K562 (cell line): ENCODE measurements around the gene CORIN. TPM values are rescaled to one million over a fixed set of nuclear protein-coding genes. Genes with fewer than 3 reads are reported as not detected.
A peak's percentile ranks its signal among the peaks of the same experiment; 100 is the strongest.

Experiments used
- CBX5 ChIP-seq: IDR thresholded peaks from 2 replicates; pipeline ENCODE4 v1.6.1; 2014; ENCODE audit warnings: low read depth, borderline replicate concordance
- CGGBP1 ChIP-seq: fragments of 250-450 bp; sonication (Bioruptor Pico); IDR thresholded peaks from 2 replicates; pipeline ENCODE4 v1.9.0; 2021; ENCODE audit warnings: mild to moderate bottlenecking
- IRF1 ChIP-seq: sonication (generic); formaldehyde crosslinking; IDR thresholded peaks from 2 replicates; pipeline ENCODE4 v1.8.0; 2022; ENCODE audit warnings: missing genetic modification reagents, mild to moderate bottlenecking, borderline replicate concordance
- KAT8 ChIP-seq: fragments of 450-650 bp; IDR thresholded peaks from 2 replicates; pipeline ENCODE4 v1.6.1; 2016; ENCODE audit warnings: low read depth, mild to moderate bottlenecking
- MEF2D ChIP-seq: conservative IDR thresholded peaks from 2 replicates; pipeline ENCODE4 v1.6.1; 2016; ENCODE audit warnings: low read depth, missing genetic modification characterization, missing compliant biosample characterization
- MITF ChIP-seq: IDR thresholded peaks from 2 replicates; pipeline ENCODE4 v1.6.1; 2014; ENCODE audit warnings: antibody characterized with exemption
- NEUROD1 ChIP-seq: fragments of 150-350 bp; IDR thresholded peaks from 2 replicates; pipeline ENCODE4 v1.6.1; 2014; ENCODE audit warnings: borderline replicate concordance, low read length, low read depth; ENCODE audit not compliant: partially characterized antibody
- NR2C1 ChIP-seq, 2 experiments: fragments of 450-650 bp; IDR thresholded peaks; 2 replicates each; pipeline ENCODE4 v1.6.1; 2017; ENCODE audit warnings: mild to moderate bottlenecking in 2 of 2, antibody characterized with exemption in 1 of 2, inconsistent platforms in 1 of 2, missing compliant biosample characterization in 1 of 2, missing genetic modification characterization in 1 of 2
- POLR2A ChIP-seq: fragments of 450-650 bp; conservative IDR thresholded peaks from 2 replicates; pipeline ENCODE4 v1.6.1; 2016
- RAD21 ChIP-seq, 2 experiments: fragments of 250-450 bp in 1 of 2; fragments of 450-650 bp in 1 of 2; sonication (Bioruptor Pico) in 1 of 2; formaldehyde crosslinking in 1 of 2; IDR thresholded peaks in 1 of 2; conservative IDR thresholded peaks in 1 of 2; 2 replicates each; pipeline versions ENCODE4 v1.4.0 to v1.8.0; 2020 to 2022; ENCODE audit warnings: mild to moderate bottlenecking in 2 of 2, moderate library complexity in 1 of 2
- RB1 ChIP-seq: fragments of 450-650 bp; IDR thresholded peaks from 2 replicates; pipeline ENCODE4 v1.6.1; 2017; ENCODE audit warnings: low read depth, mild to moderate bottlenecking
- REST ChIP-seq, 2 experiments: fragments of 450-650 bp; formaldehyde crosslinking in 1 of 2; IDR thresholded peaks; 2 replicates each; pipeline versions ENCODE4 v1.4.0 to v1.6.1; 2014 to 2020; ENCODE audit warnings: mild to moderate bottlenecking in 2 of 2, borderline replicate concordance in 1 of 2, low read depth in 1 of 2
- SMAD3 ChIP-seq: fragments of 450-650 bp; formaldehyde crosslinking; conservative IDR thresholded peaks from 2 replicates; pipeline ENCODE4 v1.4.0; 2020; ENCODE audit warnings: mild to moderate bottlenecking
- ZNF24 ChIP-seq: fragments of 450-650 bp; IDR thresholded peaks from 2 replicates; pipeline ENCODE4 v1.6.1; 2016
- ZNF589 ChIP-seq: fragments of 200-800 bp; sonication (Bioruptor generic); IDR thresholded peaks from 2 replicates; pipeline ENCODE4 v1.6.1; 2016; ENCODE audit warnings: low read depth, missing genetic modification characterization, missing compliant biosample characterization
- polyA plus RNA-seq, 8 experiments: library from polyadenylated mRNA; depleted of rRNA in 4 of 8; stranded (reverse) in 5 of 8; unstranded in 3 of 8; fragments of >200 nt; fragmentation: Nextera tagmentation in 2 of 8; fragmentation: Illumina TruSeq in 1 of 8; extraction: Ambion mirVana in 2 of 8; extraction: Trizol in 1 of 8; gene quantifications; 2 replicates each; pipeline versions ENCODE4 v1.2.1 to v1.2.3, GENCODE V29; 2011 to 2014; ENCODE audit warnings: inconsistent platforms in 1 of 8, missing spikeins in 1 of 8
- total RNA-seq, 7 experiments: library from RNA; depleted of rRNA in 6 of 7; stranded (reverse); fragments of >200 nt in 6 of 7; fragmentation: Illumina TruSeq in 2 of 7; extraction: Trizol in 2 of 7; gene quantifications; 2 replicates each; pipeline versions ENCODE4 v1.2.1 to v1.2.3, GENCODE V29; 2011 to 2021; ENCODE audit warnings: low replicate concordance in 1 of 7

CORIN gene
- total and polyA plus RNA-seq, 9 of the 15 experiments (the other 6 are each of a cell fraction or from before 2014, with no cell fraction given): 0.04 to 0.31 (median 0.08) TPM; not detected in 4

GRCh38 chr4:47686294-47686872 is 151.5 kb downstream of the CORIN start (continued):
- TF ChIP-seq POLR2A: no peak
- TF ChIP-seq IRF1: no peak
- TF ChIP-seq MEF2D (tag): no peak
- no peak for TF ChIP-seq MITF
- peak; percentile 64 to 73 for TF ChIP-seq RAD21 (CRISPR knock-in tag; conservative IDR thresholded peaks at IDR 0.05 in 1 of 2, IDR thresholded peaks at IDR 0.05 in 1 of 2)
- TF ChIP-seq REST (IDR thresholded peaks at IDR 0.05; ENCODE audit: borderline replicate concordance): peak; percentile 49; the same call in 1 of the 2 replicates
- no peak for TF ChIP-seq REST (CRISPR knock-in tag; IDR thresholded peaks at IDR 0.05; ENCODE audit: low read depth)
- TF ChIP-seq CBX5: no peak
- no peak for TF ChIP-seq KAT8
- no peak for TF ChIP-seq RB1
- TF ChIP-seq ZNF589: no peak
- TF ChIP-seq ZNF24: no peak
- no peak for TF ChIP-seq NR2C1 (IDR thresholded peaks at IDR 0.05)
- TF ChIP-seq NR2C1 (tag; IDR thresholded peaks at IDR 0.05): no peak
- no peak for TF ChIP-seq CGGBP1
- TF ChIP-seq NEUROD1: no peak
- TF ChIP-seq SMAD3 (CRISPR knock-in tag): no peak
